ENCODE measurements around the gene KRTAP5-1.

Gene KRTAP5-1

GRCh38 chr11:1574933-1575242 is 10.2 kb downstream of the KRTAP5-1 start:
- H3K4me3 ChIP-seq (ENCODE audit: low read depth, low read length) = no peak overlapping the region
- TF ChIP-seq CTCF (IDR thresholded peaks at IDR 0.05; ENCODE audit: low read depth, low read length) (no peak), MYC (IDR thresholded peaks at IDR 0.05; ENCODE audit: low read depth, low read length) (no peak), POLR2A (IDR thresholded peaks at IDR 0.05; ENCODE audit: extremely low read depth, insufficient read length) (no peak), MAX (IDR thresholded peaks at IDR 0.05; ENCODE audit: low read depth, low read length) (no peak)
- no peak for DNase-seq (ENCODE audit: low read depth)

GRCh38 chr11:1574238-1574932 is 10.7 kb downstream of the KRTAP5-1 start:
- TF ChIP-seq CTCF (IDR thresholded peaks at IDR 0.05; ENCODE audit: low read depth, low read length) (peak; percentile 50), POLR2A (IDR thresholded peaks at IDR 0.05; ENCODE audit: extremely low read depth, insufficient read length) (no peak), MAX (IDR thresholded peaks at IDR 0.05; ENCODE audit: low read depth, low read length) (no peak), MYC (IDR thresholded peaks at IDR 0.05; ENCODE audit: low read depth, low read length) (peak; percentile 43; the same call in 1 of the 2 replicates)
- peak; percentile 77 for DNase-seq (ENCODE audit: low read depth)
- no peak overlapping the region for H3K4me3 ChIP-seq (ENCODE audit: low read depth, low read length)

- TF ChIP-seq CTCF (IDR thresholded peaks at IDR 0.05; ENCODE audit: low read depth, low read length) = no peak
- no peak overlapping the region for H3K4me3 ChIP-seq (ENCODE audit: low read depth, low read length)
- DNase-seq (ENCODE audit: low read depth) = no peak
These were observed 11.2 kb downstream of the KRTAP5-1 start for GRCh38 chr11:1573903-1574237.

- TF ChIP-seq MAX (IDR thresholded peaks at IDR 0.05; ENCODE audit: low read depth, low read length) (no peak), MYC (IDR thresholded peaks at IDR 0.05; ENCODE audit: low read depth, low read length) (no peak), CTCF (IDR thresholded peaks at IDR 0.05; ENCODE audit: low read depth, low read length) (no peak), POLR2A (IDR thresholded peaks at IDR 0.05; ENCODE audit: extremely low read depth, insufficient read length) (no peak)
- DNase-seq (ENCODE audit: low read depth) = no peak
- H3K4me3 ChIP-seq (ENCODE audit: low read depth, low read length) = no peak overlapping the region
These were observed 11.8 kb downstream of the KRTAP5-1 start for GRCh38 chr11:1573077-1573902.

GRCh38 chr11:1572197-1573076 is 12.6 kb downstream of the KRTAP5-1 start, which contains the start of gene DUSP8:
Gene DUSP8 (minus strand): TSS chr11:1572271. CDS start chr11:1565826, 6,445 bp downstream.
- no peak for TF ChIP-seq MAX (IDR thresholded peaks at IDR 0.05; ENCODE audit: low read depth, low read length)
- TF ChIP-seq POLR2A (IDR thresholded peaks at IDR 0.05; ENCODE audit: extremely low read depth, insufficient read length) = no peak
- TF ChIP-seq MYC (IDR thresholded peaks at IDR 0.05; ENCODE audit: low read depth, low read length) = no peak
- TF ChIP-seq CTCF (IDR thresholded peaks at IDR 0.05; ENCODE audit: low read depth, low read length) = no peak
- H3K4me3 ChIP-seq (ENCODE audit: low read depth, low read length) = no peak within 1 kb of the TSS

More at GRCh38 chr11:1572197-1573076, 12.6 kb downstream of the KRTAP5-1 start, which contains the start of gene DUSP8:
- no peak for DNase-seq (ENCODE audit: low read depth)

All from NB4 (cell line).